ENCODE measurements around the gene MZT1. TPM values are rescaled to one million over a fixed set of nuclear protein-coding genes. Genes with fewer than 3 reads are reported as not detected.

MZT1 gene
- polyA plus RNA-seq, 1 donor from 2014 or later = 48.0 TPM

GRCh38 chr13:72694314-72694713, 33.1 kb downstream of the MZT1 start:
- no peak overlapping the region for H2AFZ ChIP-seq (ENCODE audit: low read depth, low read length)
- TF ChIP-seq EZH2 (IDR thresholded peaks at IDR 0.05; ENCODE audit: borderline replicate concordance, insufficient read depth, low read length, poor library complexity, severe bottlenecking) (no peak), TAF1 (IDR thresholded peaks at IDR 0.05; ENCODE audit: low read depth) (no peak), EP300 (conservative IDR thresholded peaks at IDR 0.05; ENCODE audit: poor library complexity, severe bottlenecking) (no peak), MXI1 (conservative IDR thresholded peaks at IDR 0.05; ENCODE audit: poor library complexity, severe bottlenecking) (no peak), SMC3 (conservative IDR thresholded peaks at IDR 0.05; ENCODE audit: poor library complexity) (no peak), REST (IDR thresholded peaks at IDR 0.05; ENCODE audit: borderline replicate concordance) (no peak), POLR2AphosphoS5 (IDR thresholded peaks at IDR 0.05) (no peak)

GRCh38 chr13:72693832-72694231, 33.6 kb downstream of the MZT1 start:
- Histone ChIP-seq H2AFZ (ENCODE audit: low read depth, low read length) (no peak overlapping the region), H3F3A (ENCODE audit: insufficient read depth, low read length, poor library complexity, severe bottlenecking) (no peaks in the 10 kb centered on the region), H3K4me3 (ENCODE audit: low read length) (no peak overlapping the region), H3K79me2 (replicated peaks; ENCODE audit: insufficient read depth, low read length) (no peaks in the 10 kb centered on the region), H3K9me3 (ENCODE audit: low read length) (peaks cover 5% of the 10 kb centered on the region), H3K36me3 (ENCODE audit: insufficient read depth, low read length) (no peaks in the 10 kb centered on the region), H3K27ac (ENCODE audit: low read length) (peak overlapping the region; percentile 25), H3K9me2 (ENCODE audit: insufficient read depth, low read length) (no peaks in the 10 kb centered on the region), H3K4me2 (ENCODE audit: low read length) (no peak overlapping the region), H3K27me3 (ENCODE audit: insufficient read depth, low read depth, low read length) (no peaks in the 10 kb centered on the region), H4K20me1 (ENCODE audit: insufficient read depth) (no peaks in the 10 kb centered on the region), H3K9ac (ENCODE audit: low read length) (no peak overlapping the region)
- TF ChIP-seq EP300 (conservative IDR thresholded peaks at IDR 0.05; ENCODE audit: poor library complexity, severe bottlenecking) (no peak), REST (IDR thresholded peaks at IDR 0.05; ENCODE audit: borderline replicate concordance) (no peak)

More at GRCh38 chr13:72694314-72694713, 33.1 kb downstream of the MZT1 start:
- Histone ChIP-seq H3K9me2 (ENCODE audit: insufficient read depth, low read length) (no peaks in the 10 kb centered on the region), H3K9me3 (ENCODE audit: low read length) (peaks cover 5% of the 10 kb centered on the region), H3K79me2 (replicated peaks; ENCODE audit: insufficient read depth, low read length) (no peaks in the 10 kb centered on the region), H3K27ac (ENCODE audit: low read length) (peak overlapping the region; percentile 25), H3K27me3 (ENCODE audit: insufficient read depth, low read depth, low read length) (no peaks in the 10 kb centered on the region), H3K36me3 (ENCODE audit: insufficient read depth, low read length) (no peaks in the 10 kb centered on the region), H3K9ac (ENCODE audit: low read length) (no peak overlapping the region), H3K4me2 (ENCODE audit: low read length) (no peak overlapping the region), H3K4me3 (ENCODE audit: low read length) (no peak overlapping the region), H4K20me1 (ENCODE audit: insufficient read depth) (no peaks in the 10 kb centered on the region), H3F3A (ENCODE audit: insufficient read depth, low read length, poor library complexity, severe bottlenecking) (no peaks in the 10 kb centered on the region)

All from neural cell (in vitro differentiated cells).